GM06990 (cell line): ENCODE data around the gene TRABD.
"Not testable (repeated sequence)": the region's sequence is repeated elsewhere in the genome, so short reads cannot be mapped to it uniquely, and the experiment has no call there.

ENCODE experiments used
- DNase-seq: peaks from one replicate; pipeline ENCODE4 v3.0.0-alpha.2; 2011; ENCODE audit not compliant: insufficient read length; ENCODE audit errors: extremely low read depth
- H3K27me3 ChIP-seq: replicated peaks from 2 replicates; pipeline ENCODE4 v1.6.0; 2011; ENCODE audit warnings: low read length; ENCODE audit not compliant: control insufficient read depth, insufficient read depth
- H3K36me3 ChIP-seq: 2 replicates; pipeline ENCODE4 v1.5.1; 2011; ENCODE audit warnings: low read length; ENCODE audit not compliant: control insufficient read depth, insufficient read depth
- H3K4me3 ChIP-seq: replicated peaks from 2 replicates; pipeline ENCODE4 v1.5.1; 2011; ENCODE audit warnings: low read depth, mild to moderate bottlenecking, control low read depth, low read length
- TF ChIP-seq, protein P1 (sequence below): IDR thresholded peaks from 2 replicates; pipeline ENCODE4 v1.5.1; 2011; ENCODE audit warnings: low read length, control low read depth, mild to moderate bottlenecking, inconsistent platforms; ENCODE audit not compliant: insufficient read depth, poor library complexity, severe bottlenecking

The TRABD gene

DNA sequence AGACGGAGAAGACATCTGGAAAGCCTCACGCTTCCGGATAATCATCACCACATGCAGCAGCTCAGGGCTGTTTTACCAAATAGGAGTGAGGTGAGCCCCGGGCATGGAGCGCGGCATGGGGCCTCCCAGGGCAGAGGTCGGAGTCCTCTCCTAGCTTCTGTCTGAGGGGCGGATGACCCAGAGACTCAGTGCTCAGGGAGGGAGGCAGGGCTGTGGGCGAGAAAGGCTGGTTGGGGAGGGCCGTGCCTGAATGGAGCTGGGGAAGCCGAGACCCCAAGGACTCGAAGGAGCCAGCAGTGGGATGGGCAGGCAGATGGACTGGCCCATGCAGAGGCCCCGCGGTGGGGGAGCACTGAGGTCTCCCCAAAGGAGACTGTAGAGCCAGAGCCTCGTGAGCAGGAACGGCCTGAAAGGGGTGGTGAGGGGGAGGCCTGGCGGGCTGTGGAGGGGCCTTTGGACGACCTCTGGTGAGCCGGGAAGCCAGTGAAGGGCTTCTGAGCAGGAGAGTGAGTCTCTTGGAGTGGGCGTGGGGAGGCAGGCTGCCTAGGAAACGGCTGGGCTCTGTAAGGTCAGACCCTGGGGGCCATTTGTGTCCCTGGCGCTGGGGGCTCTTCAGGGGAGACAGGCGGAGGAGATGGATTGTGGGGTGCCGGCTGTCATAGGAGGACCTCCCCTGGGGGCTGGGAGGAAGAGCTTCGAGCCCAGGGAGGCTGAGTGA lies 39.8 kb upstream of the TRABD start:
- no peak for DNase-seq
- H3K36me3 ChIP-seq = no peaks in the 10 kb centered on the region
- no peak overlapping the region for H3K4me3 ChIP-seq
- no peaks in the 10 kb centered on the region for H3K27me3 ChIP-seq
- TF ChIP-seq, protein P1, sequence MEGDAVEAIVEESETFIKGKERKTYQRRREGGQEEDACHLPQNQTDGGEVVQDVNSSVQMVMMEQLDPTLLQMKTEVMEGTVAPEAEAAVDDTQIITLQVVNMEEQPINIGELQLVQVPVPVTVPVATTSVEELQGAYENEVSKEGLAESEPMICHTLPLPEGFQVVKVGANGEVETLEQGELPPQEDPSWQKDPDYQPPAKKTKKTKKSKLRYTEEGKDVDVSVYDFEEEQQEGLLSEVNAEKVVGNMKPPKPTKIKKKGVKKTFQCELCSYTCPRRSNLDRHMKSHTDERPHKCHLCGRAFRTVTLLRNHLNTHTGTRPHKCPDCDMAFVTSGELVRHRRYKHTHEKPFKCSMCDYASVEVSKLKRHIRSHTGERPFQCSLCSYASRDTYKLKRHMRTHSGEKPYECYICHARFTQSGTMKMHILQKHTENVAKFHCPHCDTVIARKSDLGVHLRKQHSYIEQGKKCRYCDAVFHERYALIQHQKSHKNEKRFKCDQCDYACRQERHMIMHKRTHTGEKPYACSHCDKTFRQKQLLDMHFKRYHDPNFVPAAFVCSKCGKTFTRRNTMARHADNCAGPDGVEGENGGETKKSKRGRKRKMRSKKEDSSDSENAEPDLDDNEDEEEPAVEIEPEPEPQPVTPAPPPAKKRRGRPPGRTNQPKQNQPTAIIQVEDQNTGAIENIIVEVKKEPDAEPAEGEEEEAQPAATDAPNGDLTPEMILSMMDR = no peak

DNA sequence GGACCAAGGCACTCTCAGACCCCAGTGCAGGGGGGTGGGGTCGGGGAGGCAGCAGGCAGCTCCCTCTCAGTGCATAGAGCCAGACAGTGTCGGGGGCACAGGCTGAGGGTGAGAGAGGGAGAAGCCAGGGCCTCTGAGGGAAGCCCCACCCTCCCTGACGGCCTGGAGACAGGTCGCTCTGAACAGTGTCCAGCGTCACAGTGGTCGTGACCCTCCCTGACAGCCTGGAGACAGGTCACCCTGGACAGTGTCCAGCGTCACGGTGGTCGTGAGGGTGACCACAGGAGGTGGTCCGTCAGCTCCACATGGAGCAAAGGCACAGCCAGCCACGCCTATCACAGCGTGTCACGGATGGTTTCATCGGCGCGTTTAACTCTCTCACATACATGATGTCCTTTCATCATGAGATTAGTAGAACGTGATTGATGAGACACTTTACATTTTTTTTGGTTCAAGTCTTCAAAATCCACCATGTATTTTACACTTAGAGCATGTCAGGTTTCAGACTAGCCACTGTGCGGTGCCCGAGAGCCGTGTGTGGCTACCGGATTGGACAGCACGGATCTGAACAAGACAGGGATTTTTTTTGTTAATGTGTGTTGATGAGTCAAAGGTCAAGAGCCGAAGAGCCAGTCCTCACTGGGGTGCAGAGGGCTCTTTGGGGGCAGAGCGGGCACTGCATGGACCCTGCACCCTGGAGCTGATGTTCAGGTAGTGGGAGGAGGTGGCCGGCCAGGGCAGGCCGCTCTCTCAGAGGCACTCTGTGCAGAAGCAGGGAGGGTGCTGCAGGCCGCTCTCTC lies 39.1 kb upstream of the TRABD start:
- Histone ChIP-seq H3K4me3 (no peak overlapping the region), H3K36me3 (no peaks in the 10 kb centered on the region), H3K27me3 (no peaks in the 10 kb centered on the region)
- TF ChIP-seq, protein P1 = no peak
- DNase-seq = no peak

DNA sequence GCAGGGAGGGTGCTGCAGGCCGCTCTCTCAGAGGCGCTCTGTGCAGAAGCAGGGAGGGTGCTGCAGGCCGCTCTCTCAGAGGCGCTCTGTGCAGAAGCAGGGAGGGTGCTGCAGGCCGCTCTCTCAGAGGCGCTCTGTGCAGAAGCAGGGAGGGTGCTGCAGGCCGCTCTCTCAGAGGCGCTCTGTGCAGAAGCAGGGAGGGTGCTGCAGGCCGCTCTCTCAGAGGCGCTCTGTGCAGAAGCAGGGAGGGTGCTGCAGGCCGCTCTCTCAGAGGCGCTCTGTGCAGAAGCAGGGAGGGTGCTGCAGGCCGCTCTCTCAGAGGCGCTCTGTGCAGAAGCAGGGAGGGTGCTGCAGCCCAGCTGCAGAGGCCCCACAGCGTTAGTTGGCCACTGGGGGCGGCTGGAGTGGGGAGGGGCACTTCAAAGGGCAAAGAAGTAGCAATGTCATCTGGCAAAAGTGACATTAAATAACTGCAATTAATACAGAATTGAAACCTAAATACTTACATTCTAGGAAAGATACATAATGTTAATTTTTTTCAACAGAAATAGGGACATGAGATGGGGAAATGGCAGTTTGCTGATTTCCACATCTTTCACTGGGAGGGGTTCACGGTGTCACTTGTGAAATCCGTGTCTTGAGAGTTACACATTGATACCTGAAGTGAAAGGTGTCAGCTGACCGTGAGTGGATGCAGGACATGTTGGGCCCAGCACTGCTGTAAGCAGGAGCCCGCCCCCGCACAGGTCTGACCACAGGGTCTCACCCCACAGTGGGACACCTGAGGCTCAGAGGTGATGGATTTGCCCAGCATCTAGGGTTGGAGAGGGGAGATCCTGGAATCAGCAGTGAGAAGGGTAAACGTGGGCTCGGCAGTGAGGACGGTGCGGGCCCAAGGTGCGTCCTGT lies 38.2 kb upstream of the TRABD start:
- H3K36me3 ChIP-seq, H3K27me3 ChIP-seq, H3K4me3 ChIP-seq, DNase-seq: not testable (repeated sequence)

DNA sequence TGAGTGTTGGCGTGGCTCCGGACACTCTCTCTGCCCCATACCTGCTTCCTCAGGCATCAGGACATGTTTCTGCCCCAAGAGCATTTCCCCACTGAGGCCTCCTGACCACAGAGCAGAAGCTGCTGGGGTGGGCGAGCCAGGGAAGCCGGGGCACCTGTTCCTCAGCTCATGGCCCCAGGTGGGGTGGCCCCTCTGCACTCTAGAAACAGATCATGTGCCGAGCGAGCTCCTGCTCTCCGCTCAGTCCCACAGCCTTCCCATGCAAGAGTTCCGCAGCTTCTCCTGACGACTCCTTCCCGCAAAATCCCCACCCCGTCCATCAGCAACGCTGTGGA lies 37.6 kb upstream of the TRABD start:
- no peaks in the 10 kb centered on the region for H3K36me3 ChIP-seq
- H3K4me3 ChIP-seq = no peak overlapping the region
- TF ChIP-seq, protein P1 = no peak
- H3K27me3 ChIP-seq = no peaks in the 10 kb centered on the region
- no peak for DNase-seq

DNA sequence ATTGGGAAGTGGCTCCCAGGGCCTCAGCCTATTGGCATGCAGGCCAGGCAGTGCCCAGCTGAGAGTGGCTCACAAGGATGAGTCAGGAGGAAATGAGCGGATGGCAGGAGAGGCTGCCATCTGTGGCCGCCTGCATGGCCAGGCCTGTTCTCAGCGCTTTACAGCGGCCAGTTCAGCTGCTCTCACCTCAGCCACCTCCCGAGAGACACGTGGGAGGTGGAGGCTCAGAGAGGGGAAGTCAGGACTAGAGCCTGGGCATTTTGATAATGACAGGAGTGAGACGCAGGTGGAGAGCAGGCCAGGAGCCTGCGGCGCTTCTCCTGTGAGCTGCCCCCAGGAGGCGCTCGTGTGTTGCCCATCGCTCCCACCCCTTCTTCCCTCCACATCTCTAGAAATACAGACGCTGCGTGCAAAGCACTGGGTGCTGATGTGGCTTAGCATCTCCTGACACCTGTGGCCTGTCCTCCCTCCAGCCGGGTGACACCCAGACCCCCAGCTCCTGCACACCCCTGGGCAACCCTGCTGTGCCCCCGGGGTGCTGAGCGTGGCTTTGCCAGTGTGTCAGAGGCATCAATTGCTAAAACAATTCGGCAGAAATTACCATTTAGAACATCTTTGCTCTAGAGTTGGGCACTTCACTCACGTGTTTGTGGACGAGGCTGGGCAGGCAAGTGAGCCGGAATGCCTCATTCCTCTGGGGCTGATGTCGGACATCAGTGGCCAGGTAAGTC lies 36.6 kb upstream of the TRABD start:
- Histone ChIP-seq H3K27me3 (no peaks in the 10 kb centered on the region), H3K36me3 (no peaks in the 10 kb centered on the region), H3K4me3 (no peak overlapping the region)
- peak; percentile 69 for DNase-seq
- TF ChIP-seq, protein P1 = peak; percentile 98
